Stimulated activated naive CD8-positive, alpha-beta T cell treated with anti-CD3 and anti-CD28 coated beads, Interleukin-15, amount 100 ng/mL, for 72 hours (primary cell): ENCODE results near the gene PCDHGA6.
A peak's percentile ranks its signal among the peaks of the same experiment; 100 is the strongest.
"Not testable (repeated sequence)": the region's sequence is repeated elsewhere in the genome, so short reads cannot be mapped to it uniquely, and the experiment has no call there.

ENCODE experiments used
- ATAC-seq: fragments of 150-1000 bp; cut with Tn5 transposase; 2 replicates; pipeline ENCODE4 v1.10.0; 2021; ENCODE audit warnings: mild to moderate bottlenecking, moderate library complexity
- DNase-seq, 2 donors: peaks; one replicate each; pipeline ENCODE4 v3.0.0; 2021 to 2022
- H3K27ac Mint-ChIP-seq, 2 donors: one replicate each; pipeline ENCODE4 v1.8.0; 2022; ENCODE audit warnings: mild to moderate bottlenecking in 2 of 2, mixed read lengths in 2 of 2, moderate library complexity in 2 of 2
- H3K27me3 Mint-ChIP-seq: one replicate; pipeline ENCODE4 v1.8.0; 2022; ENCODE audit warnings: mixed read lengths
- H3K4me1 Mint-ChIP-seq: one replicate; pipeline ENCODE4 v1.8.0; 2022; ENCODE audit warnings: mild to moderate bottlenecking, mixed read lengths
- H3K4me3 Mint-ChIP-seq, 2 donors: one replicate each; pipeline ENCODE4 v1.8.0; 2022; ENCODE audit warnings: mild to moderate bottlenecking in 2 of 2, mixed read lengths in 2 of 2, moderate library complexity in 1 of 2
- H3K9me3 Mint-ChIP-seq, 2 donors: one replicate each; pipeline ENCODE4 v1.8.0; 2022; ENCODE audit warnings: mixed read lengths in 2 of 2

PCDHGA6 gene

GRCh38 chr5:141375444-141376155 is 1.9 kb downstream of the PCDHGA6 start:
- H3K4me1 Mint-ChIP-seq, result not testable (repeated sequence)

DNA sequence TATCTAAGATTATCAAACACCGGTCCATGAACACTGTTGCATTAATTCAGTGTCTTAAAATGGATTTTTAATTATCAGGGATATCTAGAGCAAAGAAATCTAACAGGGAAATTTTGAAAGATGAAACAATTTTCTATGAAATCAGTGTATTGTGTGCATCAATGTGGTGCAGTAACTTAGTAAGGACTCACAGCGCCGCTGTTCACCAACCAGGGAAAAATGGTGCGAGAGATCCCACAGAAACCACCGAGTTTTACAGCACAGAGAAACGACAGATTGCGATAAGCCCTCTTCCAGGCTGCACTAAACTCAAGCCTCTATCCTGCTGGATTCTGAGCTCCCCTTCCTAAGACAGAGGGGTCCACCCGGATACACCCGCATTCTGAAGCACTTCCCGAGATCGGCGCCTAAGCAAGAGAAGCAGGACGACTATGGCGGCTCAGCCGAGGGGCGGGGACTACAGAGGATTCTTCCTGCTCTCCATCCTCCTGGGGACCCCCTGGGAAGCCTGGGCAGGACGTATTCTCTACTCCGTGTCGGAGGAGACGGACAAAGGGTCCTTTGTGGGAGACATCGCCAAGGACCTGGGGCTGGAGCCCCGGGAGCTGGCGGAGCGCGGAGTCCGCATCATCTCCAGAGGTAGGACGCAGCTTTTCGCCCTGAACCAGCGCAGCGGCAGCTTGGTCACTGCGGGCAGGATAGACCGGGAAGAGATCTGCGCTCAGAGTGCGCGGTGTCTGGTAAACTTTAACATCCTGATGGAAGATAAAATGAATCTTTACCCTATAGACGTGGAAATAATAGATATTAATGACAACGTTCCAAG is 9.0 kb downstream of the PCDHGA6 start, which contains the start of gene PCDHGA7:
PCDHGA7 (plus strand) TSS at position 274 of the 826 bp plus-strand sequence; CDS start at position 432, 158 bp downstream.
- ATAC-seq (no peak), DNase-seq (no peak)
- peaks cover 67% of the 10 kb centered on the region for H3K27me3 Mint-ChIP-seq
- H3K27ac Mint-ChIP-seq, result peak within 1 kb of the TSS in 1 of 2 donors; percentile 56
- H3K4me1 Mint-ChIP-seq, result peaks cover 5% of the 10 kb centered on the region
- H3K9me3 Mint-ChIP-seq, result peaks cover 5 to 25% of the 10 kb centered on the region in 2 donors
- H3K4me3 Mint-ChIP-seq, result peak within 1 kb of the TSS; percentile 74 to 85

More at GRCh38 chr5:141375444-141376155, 1.9 kb downstream of the PCDHGA6 start:
- Mint-ChIP-seq H3K27me3 (peaks cover 59% of the 10 kb centered on the region), H3K9me3 (peaks cover 14 to 45% of the 10 kb centered on the region in 2 donors)
- H3K4me3 Mint-ChIP-seq, ATAC-seq, H3K27ac Mint-ChIP-seq, DNase-seq: not testable (repeated sequence)

DNA sequence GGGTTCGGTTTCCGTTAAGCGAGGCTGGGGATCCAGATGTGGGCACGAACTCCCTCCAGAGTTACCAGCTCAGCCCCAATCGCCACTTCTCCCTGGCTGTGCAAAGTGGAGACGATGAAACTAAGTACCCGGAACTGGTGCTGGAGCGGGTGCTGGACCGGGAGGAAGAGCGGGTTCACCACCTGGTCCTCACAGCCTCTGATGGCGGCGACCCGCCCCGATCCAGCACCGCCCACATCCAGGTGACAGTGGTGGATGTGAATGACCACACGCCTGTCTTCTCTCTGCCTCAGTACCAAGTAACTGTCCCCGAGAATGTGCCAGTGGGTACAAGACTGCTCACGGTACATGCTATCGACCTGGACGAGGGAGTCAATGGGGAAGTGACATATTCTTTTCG is 9.7 kb downstream of the PCDHGA6 start:
- H3K27me3 Mint-ChIP-seq, result peaks cover 65% of the 10 kb centered on the region

DNA sequence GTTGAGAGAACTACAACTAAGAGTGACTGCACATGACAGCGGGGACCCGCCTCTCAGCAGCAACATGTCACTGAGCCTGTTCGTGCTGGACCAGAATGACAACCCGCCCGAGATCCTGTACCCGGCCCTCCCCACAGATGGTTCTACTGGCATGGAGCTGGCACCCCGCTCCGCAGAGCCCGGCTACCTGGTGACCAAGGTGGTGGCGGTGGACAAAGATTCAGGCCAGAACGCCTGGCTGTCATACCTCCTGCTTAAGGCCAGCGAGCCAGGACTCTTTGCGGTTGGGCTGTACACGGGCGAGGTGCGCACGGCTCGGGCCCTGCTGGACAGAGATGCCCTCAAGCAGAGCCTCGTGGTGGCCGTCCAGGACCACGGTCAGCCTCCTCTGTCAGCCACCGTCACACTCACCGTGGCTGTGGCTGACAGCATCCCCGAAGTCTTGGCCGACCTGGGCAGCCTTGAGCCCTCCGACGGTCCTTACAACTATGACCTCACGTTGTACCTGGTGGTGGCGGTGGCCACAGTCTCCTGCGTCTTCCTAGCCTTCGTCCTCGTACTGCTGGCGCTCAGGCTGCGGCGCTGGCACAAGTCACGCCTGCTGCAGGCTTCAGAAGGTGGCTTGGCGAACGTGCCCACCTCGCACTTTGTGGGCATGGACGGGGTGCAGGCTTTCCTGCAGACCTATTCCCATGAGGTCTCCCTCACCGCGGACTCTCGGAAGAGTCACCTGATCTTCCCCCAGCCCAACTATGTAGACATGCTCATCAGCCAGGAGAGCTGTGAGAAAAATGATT is 11.0 kb downstream of the PCDHGA6 start:
- no peak overlapping the region for H3K4me3 Mint-ChIP-seq
- H3K27me3 Mint-ChIP-seq, result peaks cover 75% of the 10 kb centered on the region
- H3K27ac Mint-ChIP-seq, result no peak overlapping the region
- H3K4me1 Mint-ChIP-seq, result peaks cover 5% of the 10 kb centered on the region
- ATAC-seq (no peak), DNase-seq (no peak)
- H3K9me3 Mint-ChIP-seq, result peaks cover 10 to 41% of the 10 kb centered on the region in 2 donors

More for the DNA sequence above, 9.7 kb downstream of the PCDHGA6 start:
- Mint-ChIP-seq H3K4me1 (peaks cover 5% of the 10 kb centered on the region), H3K9me3 (peaks cover 7 to 27% of the 10 kb centered on the region in 2 donors), H3K4me3 (peak overlapping the region; percentile 74 to 85), H3K27ac (no peak overlapping the region)
- DNase-seq (no peak), ATAC-seq (no peak)

GRCh38 chr5:141387557-141388311 is 14.0 kb downstream of the PCDHGA6 start, which contains the start of gene PCDHGB4:
Gene PCDHGB4, plus strand, starts transcription at chr5:141387698. Its CDS starts 187 bp downstream, at chr5:141387885.
- Mint-ChIP-seq H3K27me3 (peaks cover 83% of the 10 kb centered on the region), H3K9me3 (peaks cover 24 to 48% of the 10 kb centered on the region in 2 donors), H3K4me3 (peak within 1 kb of the TSS; percentile 56 to 57), H3K27ac (peak within 1 kb of the TSS in 1 of 2 donors; percentile 6)
- H3K4me1 Mint-ChIP-seq, result not testable (repeated sequence)
- DNase-seq (peak in 1 of 2 donors; percentile 35), ATAC-seq (peak; percentile 81)

DNA sequence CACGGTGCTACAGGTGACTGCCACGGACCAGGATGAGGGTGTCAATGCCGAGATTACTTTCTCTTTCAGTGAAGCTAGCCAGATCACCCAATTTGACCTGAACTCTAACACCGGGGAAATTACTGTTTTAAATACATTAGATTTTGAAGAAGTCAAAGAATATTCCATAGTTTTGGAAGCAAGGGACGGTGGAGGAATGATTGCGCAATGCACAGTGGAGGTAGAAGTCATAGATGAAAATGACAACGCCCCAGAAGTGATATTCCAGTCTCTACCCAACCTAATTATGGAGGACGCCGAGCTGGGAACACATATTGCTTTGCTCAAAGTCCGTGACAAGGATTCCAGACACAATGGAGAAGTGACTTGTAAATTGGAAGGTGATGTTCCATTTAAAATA is 15.0 kb downstream of the PCDHGA6 start:
- Mint-ChIP-seq H3K27ac (no peak overlapping the region), H3K4me1 (no peaks in the 10 kb centered on the region), H3K9me3 (peaks cover 24 to 41% of the 10 kb centered on the region in 2 donors), H3K27me3 (peaks cover 83% of the 10 kb centered on the region), H3K4me3 (peak overlapping the region in 1 of 2 donors; percentile 15)
- no peak for DNase-seq
- no peak for ATAC-seq

DNA sequence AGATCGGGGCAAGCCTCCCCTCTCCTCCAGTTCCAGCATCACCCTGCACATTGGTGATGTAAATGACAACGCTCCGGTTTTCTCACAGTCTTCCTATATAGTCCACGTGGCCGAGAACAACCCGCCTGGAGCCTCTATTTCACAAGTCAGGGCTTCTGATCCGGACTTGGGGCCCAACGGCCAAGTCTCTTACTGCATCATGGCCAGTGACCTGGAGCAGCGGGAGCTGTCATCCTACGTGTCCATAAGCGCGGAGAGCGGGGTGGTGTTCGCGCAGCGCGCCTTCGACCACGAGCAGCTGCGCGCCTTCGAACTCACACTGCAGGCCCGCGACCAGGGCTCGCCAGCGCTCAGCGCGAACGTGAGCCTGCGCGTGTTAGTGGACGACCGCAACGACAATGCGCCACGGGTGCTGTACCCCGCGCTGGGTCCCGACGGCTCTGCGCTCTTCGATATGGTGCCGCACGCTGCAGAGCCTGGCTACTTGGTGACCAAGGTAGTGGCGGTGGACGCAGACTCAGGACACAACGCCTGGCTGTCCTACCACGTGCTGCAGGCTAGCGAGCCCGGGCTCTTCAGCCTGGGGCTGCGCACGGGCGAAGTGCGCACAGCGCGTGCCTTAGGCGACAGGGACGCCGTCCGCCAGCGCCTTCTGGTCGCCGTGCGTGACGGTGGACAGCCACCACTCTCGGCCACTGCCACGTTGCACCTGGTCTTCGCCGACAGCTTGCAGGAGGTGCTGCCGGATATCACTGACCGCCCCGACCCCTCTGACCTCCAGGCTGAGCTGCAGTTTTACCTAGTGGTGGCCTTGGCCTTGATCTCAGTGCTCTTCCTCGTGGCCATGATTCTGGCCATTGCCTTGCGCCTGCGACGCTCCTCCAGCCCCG is 15.7 kb downstream of the PCDHGA6 start:
- Mint-ChIP-seq H3K27ac (no peak overlapping the region), H3K9me3 (peaks cover 29 to 46% of the 10 kb centered on the region in 2 donors), H3K4me1 (no peaks in the 10 kb centered on the region), H3K27me3 (peaks cover 83% of the 10 kb centered on the region), H3K4me3 (no peak overlapping the region)
- ATAC-seq (no peak), DNase-seq (no peak)

DNA sequence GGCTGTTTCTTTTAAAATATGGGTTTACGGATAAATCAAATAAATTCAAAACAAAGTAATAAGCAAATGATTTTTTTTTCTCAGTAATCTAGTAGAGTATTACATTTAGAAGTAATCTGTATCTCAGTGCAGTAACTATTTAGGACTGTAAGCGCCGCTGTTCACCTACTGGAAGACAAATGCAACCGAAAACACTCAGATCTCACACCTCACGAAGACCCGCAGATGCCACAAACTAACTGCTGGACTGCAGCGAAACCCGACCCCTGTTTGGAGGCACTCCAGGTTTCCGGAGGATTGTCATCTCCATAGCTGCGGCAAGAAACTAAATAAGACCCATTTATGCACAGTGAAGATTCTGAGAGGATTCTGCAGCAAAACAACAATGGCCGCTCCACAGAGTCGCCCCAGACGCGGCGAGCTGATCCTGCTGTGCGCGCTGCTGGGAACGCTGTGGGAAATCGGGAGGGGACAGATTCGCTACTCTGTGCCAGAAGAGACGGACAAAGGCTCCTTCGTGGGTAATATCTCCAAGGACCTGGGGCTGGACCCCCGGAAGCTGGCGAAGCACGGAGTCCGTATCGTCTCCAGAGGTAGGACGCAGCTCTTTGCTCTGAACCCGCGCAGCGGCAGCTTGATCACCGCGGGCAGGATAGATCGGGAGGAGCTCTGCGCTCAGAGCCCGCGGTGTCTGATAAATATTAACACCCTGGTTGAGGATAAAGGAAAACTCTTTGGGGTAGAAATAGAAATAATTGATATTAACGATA is 18.9 kb downstream of the PCDHGA6 start, which contains the start of gene PCDHGA8:
PCDHGA8 (plus strand) TSS at position 205 of the 770 bp plus-strand sequence; CDS start at position 386, 181 bp downstream.
- Mint-ChIP-seq H3K27me3 (peaks cover 81% of the 10 kb centered on the region), H3K27ac (peak within 1 kb of the TSS in 1 of 2 donors; percentile 86), H3K9me3 (peaks cover 25 to 38% of the 10 kb centered on the region in 2 donors), H3K4me3 (no peak within 1 kb of the TSS), H3K4me1 (no peaks in the 10 kb centered on the region)
- no peak for ATAC-seq
- DNase-seq, result no peak

- peaks cover 77% of the 10 kb centered on the region for H3K27me3 Mint-ChIP-seq
- ATAC-seq, result no peak
- no peak for DNase-seq
These were observed 19.6 kb downstream of the PCDHGA6 start for GRCh38 chr5:141393267-141393666.

GRCh38 chr5:141394401-141395187 is 20.9 kb downstream of the PCDHGA6 start:
- Mint-ChIP-seq H3K27me3 (peaks cover 77% of the 10 kb centered on the region), H3K9me3 (peaks cover 20 to 34% of the 10 kb centered on the region in 2 donors)
- ATAC-seq, H3K27ac Mint-ChIP-seq, H3K4me1 Mint-ChIP-seq, H3K4me3 Mint-ChIP-seq, DNase-seq: not testable (repeated sequence)

More at GRCh38 chr5:141393267-141393666, 19.6 kb downstream of the PCDHGA6 start:
- H3K4me3 Mint-ChIP-seq, result no peak overlapping the region
- no peak overlapping the region for H3K27ac Mint-ChIP-seq
- peaks cover 23 to 36% of the 10 kb centered on the region in 2 donors for H3K9me3 Mint-ChIP-seq
- no peaks in the 10 kb centered on the region for H3K4me1 Mint-ChIP-seq

GRCh38 chr5:141397756-141398551 is 24.3 kb downstream of the PCDHGA6 start, which contains the start of gene PCDHGB5:
Gene PCDHGB5, plus strand, starts transcription at chr5:141397947. Its CDS starts 181 bp downstream, at chr5:141398128.
- Mint-ChIP-seq H3K4me3 (peak within 1 kb of the TSS; percentile 67 to 69), H3K27ac (peak within 1 kb of the TSS; percentile 33 to 42), H3K27me3 (peaks cover 79% of the 10 kb centered on the region), H3K9me3 (peaks cover 11 to 32% of the 10 kb centered on the region in 2 donors)
- ATAC-seq (peak; percentile 92), DNase-seq (peak in 1 of 2 donors; percentile 51)
- H3K4me1 Mint-ChIP-seq, result not testable (repeated sequence)
